HepG2 (cell line): Measurements from ENCODE around the gene COPS4. TPM values are rescaled to one million over a fixed set of nuclear protein-coding genes. Genes with fewer than 3 reads are reported as not detected.

Source experiments
- ARHGAP35 ChIP-seq: sonication (generic); formaldehyde crosslinking; IDR thresholded peaks from 2 replicates; pipeline ENCODE4 v1.9.0; 2022; ENCODE audit warnings: mild to moderate bottlenecking, inconsistent platforms, moderate library complexity, missing genetic modification reagents, borderline replicate concordance
- BATF2 ChIP-seq: sonication (generic); formaldehyde crosslinking; IDR thresholded peaks from 2 replicates; pipeline ENCODE4 v1.8.0; 2022; ENCODE audit warnings: mild to moderate bottlenecking, missing genetic modification reagents, moderate library complexity
- BRD4 ChIP-seq: sonication (generic); formaldehyde crosslinking; IDR thresholded peaks from 2 replicates; pipeline ENCODE4 v1.4.0; 2020; ENCODE audit warnings: missing genetic modification reagents
- CBX5 ChIP-seq: sonication (generic); formaldehyde crosslinking; IDR thresholded peaks from 2 replicates; pipeline ENCODE4 v1.4.0; 2020; ENCODE audit warnings: missing genetic modification reagents, borderline replicate concordance
- DRAP1 ChIP-seq: IDR thresholded peaks from 2 replicates; pipeline ENCODE4 v1.6.1; 2016; ENCODE audit warnings: missing genetic modification reagents, missing compliant biosample characterization
- EEA1 ChIP-seq: sonication (generic); formaldehyde crosslinking; IDR thresholded peaks from 2 replicates; pipeline ENCODE4 v1.5.1; 2020; ENCODE audit warnings: mild to moderate bottlenecking, missing genetic modification reagents, borderline replicate concordance
- GABPA ChIP-seq, 2 experiments: IDR thresholded peaks; 2 replicates each; pipeline ENCODE4 v1.6.1; 2011 to 2016; ENCODE audit warnings: low read depth in 2 of 2, low read length in 1 of 2, missing biosample characterization in 1 of 2, missing genetic modification characterization in 1 of 2
- GATAD2A ChIP-seq: IDR thresholded peaks from 2 replicates; pipeline ENCODE4 v1.6.1; 2016
- IRF1 ChIP-seq: sonication (generic); formaldehyde crosslinking; IDR thresholded peaks from 2 replicates; pipeline ENCODE4 v1.4.0; 2020; ENCODE audit warnings: low read depth, mild to moderate bottlenecking, missing genetic modification reagents
- KAT8 ChIP-seq: IDR thresholded peaks from 2 replicates; pipeline ENCODE4 v1.6.1; 2016; ENCODE audit warnings: missing genetic modification reagents, missing compliant biosample characterization
- LBX2 ChIP-seq: sonication (generic); formaldehyde crosslinking; IDR thresholded peaks from 2 replicates; pipeline ENCODE4 v1.5.0; 2020; ENCODE audit warnings: missing genetic modification reagents, mild to moderate bottlenecking, borderline replicate concordance
- MAFF ChIP-seq: IDR thresholded peaks from 2 replicates; pipeline ENCODE4 v1.6.1; 2011; ENCODE audit warnings: low read depth, low read length, improper control_type of control experiment
- MED1 ChIP-seq: sonication (generic); formaldehyde crosslinking; IDR thresholded peaks from 2 replicates; pipeline ENCODE4 v1.4.0; 2020; ENCODE audit warnings: missing genetic modification reagents
- MIER2 ChIP-seq: IDR thresholded peaks from 2 replicates; pipeline ENCODE4 v1.6.1; 2016; ENCODE audit warnings: missing biosample characterization, missing genetic modification reagents
- NFKBIZ ChIP-seq: IDR thresholded peaks from 2 replicates; pipeline ENCODE4 v1.6.1; 2018; ENCODE audit warnings: missing genetic modification reagents, missing compliant biosample characterization
- PAF1 ChIP-seq: IDR thresholded peaks from 2 replicates; pipeline ENCODE4 v1.6.1; 2016; ENCODE audit warnings: missing genetic modification reagents, missing compliant biosample characterization
- PTBP1 ChIP-seq: fragments of 200-400 bp; formaldehyde crosslinking; IDR thresholded peaks from 2 replicates; pipeline ENCODE4 v1.6.1; 2018; ENCODE audit warnings: low read length, low read depth; ENCODE audit not compliant: poor library complexity, severe bottlenecking
- ZFP36L1 ChIP-seq: sonication (generic); formaldehyde crosslinking; IDR thresholded peaks from 2 replicates; pipeline ENCODE4 v1.8.0; 2022; ENCODE audit warnings: mild to moderate bottlenecking, missing genetic modification reagents, moderate library complexity
- ZFP90 ChIP-seq: sonication (generic); formaldehyde crosslinking; IDR thresholded peaks from 2 replicates; pipeline ENCODE4 v1.8.0; 2022; ENCODE audit warnings: missing genetic modification reagents, mild to moderate bottlenecking, inconsistent platforms, borderline replicate concordance
- ZNF281 ChIP-seq: sonication (generic); formaldehyde crosslinking; IDR thresholded peaks from 2 replicates; pipeline ENCODE4 v1.4.0; 2020; ENCODE audit warnings: missing genetic modification reagents, borderline replicate concordance
- ZNF335 ChIP-seq: sonication (generic); formaldehyde crosslinking; IDR thresholded peaks from 2 replicates; pipeline ENCODE4 v1.4.0; 2020; ENCODE audit warnings: missing genetic modification reagents
- ZNF547 ChIP-seq: sonication (generic); formaldehyde crosslinking; IDR thresholded peaks from 2 replicates; pipeline ENCODE4 v1.5.1; 2020; ENCODE audit warnings: mild to moderate bottlenecking, missing genetic modification reagents
- ZNF749 ChIP-seq: sonication (generic); formaldehyde crosslinking; IDR thresholded peaks from 2 replicates; pipeline ENCODE4 v1.8.0; 2022; ENCODE audit warnings: mild to moderate bottlenecking, missing genetic modification reagents, moderate library complexity, borderline replicate concordance
- ZNF883 ChIP-seq: sonication (generic); formaldehyde crosslinking; IDR thresholded peaks from 2 replicates; pipeline ENCODE4 v1.5.1; 2020; ENCODE audit warnings: mild to moderate bottlenecking, missing genetic modification reagents; ENCODE audit errors: not compliant biosample characterization
- ZSCAN22 ChIP-seq: sonication (generic); formaldehyde crosslinking; IDR thresholded peaks from 2 replicates; pipeline ENCODE4 v1.4.0; 2020; ENCODE audit warnings: mild to moderate bottlenecking, missing genetic modification reagents
- ZSCAN25 ChIP-seq: sonication (generic); formaldehyde crosslinking; IDR thresholded peaks from 2 replicates; pipeline ENCODE4 v1.8.0; 2022; ENCODE audit warnings: mild to moderate bottlenecking, missing genetic modification reagents
- polyA plus RNA-seq, 8 experiments: library from polyadenylated mRNA; depleted of rRNA in 3 of 8; stranded (reverse) in 7 of 8; unstranded in 1 of 8; fragments of >200 nt; fragmentation: Illumina TruSeq in 4 of 8; extraction: Trizol in 4 of 8; gene quantifications; 2 replicates each; pipeline versions ENCODE4 v1.2.1 to v1.2.3, GENCODE V29; 2011 to 2016; ENCODE audit warnings: low read depth in 4 of 8, missing spikeins in 1 of 8, mixed read lengths in 1 of 8; ENCODE audit not compliant: insufficient read depth in 1 of 8
- total RNA-seq, 5 experiments: library from RNA; depleted of rRNA; stranded (reverse); fragments of >200 nt; fragmentation: Illumina TruSeq; extraction: Trizol; gene quantifications; 2 replicates each; pipeline ENCODE4 v1.2.3, GENCODE V29; 2016; ENCODE audit warnings: low read depth in 1 of 5

The COPS4 gene
- total and polyA plus RNA-seq, 2 of the 13 experiments (the other 11 are each of a cell fraction or from before 2014, with no cell fraction given), result 28.8 to 52.5 TPM

- TF ChIP-seq ZNF281 (no peak), ZFP90 (CRISPR knock-in tag) (no peak), ZNF749 (CRISPR knock-in tag) (0 out of 2 replicates have a peak, but pooled peaks have one; percentile 66), MED1 (CRISPR knock-in tag) (peak; percentile 84), ZNF883 (CRISPR knock-in tag) (no peak), ZFP36L1 (peak; percentile 50; the same call in 1 of the 2 replicates), DRAP1 (CRISPR knock-in tag) (peak; percentile 46; the same call in 1 of the 2 replicates), KAT8 (CRISPR knock-in tag) (peak; percentile 32; the same call in 1 of the 2 replicates), NFKBIZ (CRISPR knock-in tag) (no peak), ZNF335 (CRISPR knock-in tag) (no peak), LBX2 (CRISPR knock-in tag) (no peak), PTBP1 (no peak), ZSCAN25 (no peak), ZSCAN22 (CRISPR knock-in tag) (no peak), MAFF (no peak), BATF2 (CRISPR knock-in tag) (no peak), BRD4 (CRISPR knock-in tag) (no peak), EEA1 (CRISPR knock-in tag) (no peak), MIER2 (no peak), GABPA (IDR thresholded peaks at IDR 0.05; ENCODE audit: low read depth, low read length) (no peak; the same call in 1 of the 2 replicates), GABPA (CRISPR knock-in tag; IDR thresholded peaks at IDR 0.05; ENCODE audit: low read depth) (peak; percentile 78), CBX5 (CRISPR knock-in tag) (peak; percentile 44; the same call in 1 of the 2 replicates), GATAD2A (CRISPR knock-in tag) (peak; percentile 15; the same call in 1 of the 2 replicates), IRF1 (no peak), PAF1 (CRISPR knock-in tag) (no peak), ZNF547 (CRISPR knock-in tag) (no peak), ARHGAP35 (CRISPR knock-in tag) (no peak)
Observed at GRCh38 chr4:83010522-83011318, 24.3 kb upstream of the COPS4 start, which contains the start of gene LIN54 (continued).
